GM18870 (cell line): ENCODE data around the gene CPLX1.

Source experiments
- ATAC-seq: cut with Tn5 transposase; IDR thresholded peaks from one replicate; pipeline ENCODE4 v1.9.1; 2021; ENCODE audit warnings: moderate library complexity; ENCODE audit not compliant: unreplicated experiment

CPLX1 gene

GRCh38 chr4:825971-826330, at the start of gene CPLX1:
TSS of gene CPLX1 (minus strand) at chr4:826129. CDS start at chr4:824522, 1,607 bp downstream.
- ATAC-seq: no peak

GRCh38 chr4:874971-875817, 49.3 kb upstream of the CPLX1 start:
- no peak for ATAC-seq

GRCh38 chr4:874056-874455, 48.1 kb upstream of the CPLX1 start:
- ATAC-seq: no peak

GRCh38 chr4:872241-872981, 46.5 kb upstream of the CPLX1 start:
- ATAC-seq: no peak

- ATAC-seq: no peak
These were observed 45.6 kb upstream of the CPLX1 start for GRCh38 chr4:871484-871883.

- no peak for ATAC-seq
These were observed 45.0 kb upstream of the CPLX1 start for GRCh38 chr4:870951-871350.

- no peak for ATAC-seq
These were observed 43.8 kb upstream of the CPLX1 start for GRCh38 chr4:869776-870175.

GRCh38 chr4:868421-868820, 42.5 kb upstream of the CPLX1 start:
- no peak for ATAC-seq

GRCh38 chr4:867526-868250, 41.8 kb upstream of the CPLX1 start:
- ATAC-seq: no peak

GRCh38 chr4:866761-867390, 40.9 kb upstream of the CPLX1 start:
- no peak for ATAC-seq

- ATAC-seq: no peak
These were observed 40.3 kb upstream of the CPLX1 start for GRCh38 chr4:866068-866760.

- no peak for ATAC-seq
These were observed 39.6 kb upstream of the CPLX1 start for GRCh38 chr4:865572-865971.

GRCh38 chr4:865121-865465, 39.2 kb upstream of the CPLX1 start:
- ATAC-seq: no peak

- no peak for ATAC-seq
These were observed 38.7 kb upstream of the CPLX1 start for GRCh38 chr4:864456-865120.

- no peak for ATAC-seq
These were observed 34.6 kb upstream of the CPLX1 start for GRCh38 chr4:860561-860960.

GRCh38 chr4:859496-859895, 33.6 kb upstream of the CPLX1 start:
- no peak for ATAC-seq

- ATAC-seq: no peak
These were observed 33.0 kb upstream of the CPLX1 start for GRCh38 chr4:858831-859451.

- ATAC-seq: no peak
These were observed 32.1 kb upstream of the CPLX1 start for GRCh38 chr4:858041-858481.

GRCh38 chr4:857461-857860, 31.5 kb upstream of the CPLX1 start:
- ATAC-seq: no peak
